ENCODE results near the gene MEGF11.
"Not testable (repeated sequence)": the region's sequence is repeated elsewhere in the genome, so short reads cannot be mapped to it uniquely, and the experiment has no call there.

Gene MEGF11

DNA sequence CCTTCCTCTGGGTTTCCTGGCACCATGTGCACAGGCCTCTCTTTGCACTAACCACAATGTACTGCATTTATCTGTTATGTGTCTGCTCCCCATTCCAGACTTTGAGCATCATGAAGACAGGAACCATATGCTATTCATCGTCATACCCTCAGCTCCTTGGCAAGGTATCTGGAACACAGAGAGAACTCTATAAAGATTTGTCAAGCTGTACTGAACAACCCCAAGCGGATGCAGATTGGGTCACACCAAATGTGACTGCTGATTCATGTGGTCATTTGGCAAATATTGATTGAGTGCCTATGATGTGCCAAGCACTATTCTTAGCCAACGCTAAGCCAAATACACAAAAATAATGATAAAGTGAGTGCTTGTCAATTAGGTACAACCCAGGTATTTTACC is 7.5 kb upstream of the MEGF11 start:
- Histone ChIP-seq H3K36me3 (replicated peaks) (no peaks in the 10 kb centered on the region), H3K4me3 (no peak overlapping the region), H3K4me1 (no peaks in the 10 kb centered on the region), H3K9me3 (peaks cover 5% of the 10 kb centered on the region), H3K27me3 (ENCODE audit: low read depth) (peaks cover 48% of the 10 kb centered on the region)
- no peak for DNase-seq (ENCODE audit: low spot score in 2 of 2)
- in situ Hi-C loops (cut with MboI; ENCODE audit: low sequenced_read_pairs): no loop called here

DNA sequence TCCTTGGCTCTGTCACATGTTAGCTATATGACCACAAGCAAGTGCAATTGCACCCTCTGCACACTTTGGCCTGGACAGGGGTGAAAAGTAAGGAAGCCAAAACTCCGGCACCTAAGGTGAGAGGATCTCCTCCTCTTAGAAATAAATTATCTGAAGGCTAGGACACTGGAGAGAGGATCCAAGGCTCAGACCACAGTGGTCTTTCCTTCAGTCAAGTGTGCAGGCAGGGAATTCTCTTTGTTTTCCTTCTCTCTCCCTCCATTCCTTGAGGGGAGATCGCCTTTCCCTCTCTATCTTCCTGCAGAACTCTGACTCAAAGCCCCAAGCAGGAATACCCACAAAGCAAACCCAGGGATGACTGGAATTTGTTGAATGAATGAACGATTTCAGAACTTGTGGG is 3.1 kb upstream of the MEGF11 start:
- H3K4me1 ChIP-seq: peaks cover 6% of the 10 kb centered on the region; the same call in 1 of the 2 replicates
- no peak overlapping the region for H3K4me3 ChIP-seq
- in situ Hi-C loops (cut with MboI; ENCODE audit: low sequenced_read_pairs): no loop called here
- H3K36me3 ChIP-seq (replicated peaks): no peaks in the 10 kb centered on the region
- no peak for DNase-seq (ENCODE audit: low spot score in 2 of 2)
- peaks cover 86% of the 10 kb centered on the region for H3K27me3 ChIP-seq (ENCODE audit: low read depth)
- no peaks in the 10 kb centered on the region for H3K9me3 ChIP-seq

DNA sequence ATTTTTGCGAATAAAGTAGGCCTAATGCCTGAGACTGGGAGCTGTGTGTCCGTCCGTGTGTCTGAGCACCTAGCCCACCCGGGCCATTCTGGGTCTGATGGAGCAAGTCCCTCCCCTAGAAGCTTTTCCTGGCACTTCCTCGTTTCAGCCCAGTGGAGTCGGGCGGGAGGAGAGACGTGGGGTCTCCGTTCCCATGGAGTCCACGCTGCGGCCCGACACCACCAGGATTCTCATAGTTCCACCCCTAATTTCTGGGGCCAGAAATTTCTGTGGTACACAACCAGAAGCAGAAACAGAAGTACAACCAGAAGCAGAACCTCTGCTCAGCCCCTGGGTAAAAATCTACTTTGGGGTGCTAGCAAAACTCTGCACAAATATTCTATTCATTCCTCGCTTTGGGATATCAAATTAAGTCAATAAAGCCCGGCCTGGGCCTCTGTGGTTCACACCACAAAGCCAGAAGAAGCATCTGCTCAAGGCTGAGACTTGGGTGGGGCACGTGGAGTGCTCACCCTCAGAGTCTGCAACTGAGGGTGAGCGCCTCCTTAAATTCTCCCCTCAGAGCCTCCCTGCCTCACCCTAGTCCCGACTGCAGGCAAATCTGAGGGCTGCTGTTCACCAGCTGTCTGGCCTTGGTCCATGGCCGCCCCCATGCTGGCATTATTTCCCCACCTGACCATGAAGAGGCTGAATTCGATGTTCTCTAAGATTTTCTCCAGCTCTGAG is 1.6 kb upstream of the MEGF11 start:
- DNase-seq (ENCODE audit: low spot score in 2 of 2): no peak
- in situ Hi-C loops (cut with MboI; ENCODE audit: low sequenced_read_pairs): no loop called here
- H3K27me3 ChIP-seq (ENCODE audit: low read depth): peaks cover 88% of the 10 kb centered on the region
- H3K4me1 ChIP-seq: peaks cover 6% of the 10 kb centered on the region; the same call in 1 of the 2 replicates
- H3K36me3 ChIP-seq (replicated peaks): no peaks in the 10 kb centered on the region
- H3K4me3 ChIP-seq: no peak overlapping the region
- no peaks in the 10 kb centered on the region for H3K9me3 ChIP-seq

DNA sequence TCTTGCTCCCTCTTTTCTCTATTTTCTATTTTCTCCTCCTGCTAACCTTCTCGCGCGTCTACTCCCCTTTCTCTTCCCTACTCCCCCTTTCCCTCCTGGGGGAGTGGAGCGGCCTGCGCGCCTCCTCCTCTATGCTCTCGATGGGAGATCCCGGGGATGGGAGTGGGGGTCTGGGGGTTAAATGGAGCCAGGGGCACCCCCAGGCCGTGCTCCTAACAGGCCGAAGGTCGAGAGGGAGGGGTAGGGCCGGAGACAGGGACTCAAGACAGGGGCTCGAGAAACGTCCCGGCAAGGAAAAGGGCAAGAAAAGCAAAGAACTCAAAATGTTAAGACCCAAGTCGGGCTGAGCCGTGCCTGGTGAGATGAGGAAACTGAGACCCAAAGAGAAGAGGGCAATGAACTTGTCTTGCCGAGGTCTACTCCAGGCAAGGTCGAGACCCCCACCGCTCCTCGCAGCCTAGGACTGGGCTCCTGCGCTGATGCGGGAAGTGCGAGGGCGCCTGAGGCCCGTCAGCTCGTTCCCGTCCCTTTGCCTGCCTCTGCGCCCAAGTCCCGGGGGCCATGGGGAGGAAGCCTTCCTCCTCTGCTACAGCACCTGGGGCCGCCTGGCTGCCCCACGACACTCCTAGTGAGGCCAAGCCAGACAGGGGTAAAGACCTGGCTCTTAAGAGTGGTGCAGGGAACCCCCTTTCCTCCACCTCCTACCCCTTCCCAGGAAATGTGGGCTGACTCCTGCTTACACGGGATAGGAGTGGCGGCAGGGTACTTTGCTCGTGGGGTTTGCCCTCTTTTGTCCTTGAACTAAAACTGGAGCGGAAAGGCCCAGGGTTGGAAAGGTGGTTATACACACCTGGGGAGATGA is 770 bp upstream of the MEGF11 start:
- in situ Hi-C loops (cut with MboI; ENCODE audit: low sequenced_read_pairs): no loop called here
- Histone ChIP-seq H3K9me3 (no peaks in the 10 kb centered on the region), H3K4me3 (peak overlapping the region; percentile 37), H3K27me3 (ENCODE audit: low read depth) (peaks cover 91% of the 10 kb centered on the region), H3K4me1 (peaks cover 6% of the 10 kb centered on the region; the same call in 1 of the 2 replicates), H3K36me3 (replicated peaks) (no peaks in the 10 kb centered on the region)
- DNase-seq (ENCODE audit: low spot score in 2 of 2): no peak

DNA sequence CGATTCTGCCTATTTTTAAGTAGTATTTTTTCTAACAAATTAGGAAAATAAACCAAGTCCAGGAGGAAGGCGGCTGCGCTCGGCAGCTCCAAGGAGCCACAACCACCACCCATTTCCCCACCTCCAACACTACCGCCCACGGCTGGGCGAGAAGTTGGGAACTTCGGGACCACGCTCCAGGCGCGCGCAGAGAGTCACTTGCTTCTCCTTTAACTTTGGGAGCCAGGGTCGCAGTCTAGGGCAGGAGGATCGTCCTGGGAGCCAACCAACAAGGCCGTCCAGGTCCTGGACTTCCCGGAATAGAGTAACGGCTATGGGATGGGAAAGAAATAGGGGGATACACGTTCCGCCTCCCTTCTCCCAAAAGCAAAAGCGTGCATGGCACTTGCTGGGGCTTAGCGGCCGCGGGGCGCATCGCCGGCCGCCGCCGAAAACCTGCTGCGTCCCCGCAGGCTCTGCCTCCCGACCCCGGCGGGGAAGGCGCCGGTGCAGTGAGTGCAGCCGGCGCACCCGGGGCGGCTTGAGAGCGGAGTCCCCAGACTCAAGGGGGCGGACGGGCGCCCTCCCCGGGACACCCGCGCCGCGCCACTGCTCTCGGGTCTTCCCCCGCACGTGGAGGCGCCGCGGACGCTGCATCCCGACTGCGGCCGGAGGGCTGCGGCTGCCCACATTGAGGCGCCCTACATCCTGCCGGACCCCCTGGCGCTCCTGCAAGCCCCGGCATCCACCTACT is 699 bp downstream of the MEGF11 start:
- in situ Hi-C loops (cut with MboI; ENCODE audit: low sequenced_read_pairs): no loop called here
- H3K27me3 ChIP-seq (ENCODE audit: low read depth): peaks cover 93% of the 10 kb centered on the region
- DNase-seq (ENCODE audit: low spot score in 2 of 2): peak; percentile 19 to 61

DNA sequence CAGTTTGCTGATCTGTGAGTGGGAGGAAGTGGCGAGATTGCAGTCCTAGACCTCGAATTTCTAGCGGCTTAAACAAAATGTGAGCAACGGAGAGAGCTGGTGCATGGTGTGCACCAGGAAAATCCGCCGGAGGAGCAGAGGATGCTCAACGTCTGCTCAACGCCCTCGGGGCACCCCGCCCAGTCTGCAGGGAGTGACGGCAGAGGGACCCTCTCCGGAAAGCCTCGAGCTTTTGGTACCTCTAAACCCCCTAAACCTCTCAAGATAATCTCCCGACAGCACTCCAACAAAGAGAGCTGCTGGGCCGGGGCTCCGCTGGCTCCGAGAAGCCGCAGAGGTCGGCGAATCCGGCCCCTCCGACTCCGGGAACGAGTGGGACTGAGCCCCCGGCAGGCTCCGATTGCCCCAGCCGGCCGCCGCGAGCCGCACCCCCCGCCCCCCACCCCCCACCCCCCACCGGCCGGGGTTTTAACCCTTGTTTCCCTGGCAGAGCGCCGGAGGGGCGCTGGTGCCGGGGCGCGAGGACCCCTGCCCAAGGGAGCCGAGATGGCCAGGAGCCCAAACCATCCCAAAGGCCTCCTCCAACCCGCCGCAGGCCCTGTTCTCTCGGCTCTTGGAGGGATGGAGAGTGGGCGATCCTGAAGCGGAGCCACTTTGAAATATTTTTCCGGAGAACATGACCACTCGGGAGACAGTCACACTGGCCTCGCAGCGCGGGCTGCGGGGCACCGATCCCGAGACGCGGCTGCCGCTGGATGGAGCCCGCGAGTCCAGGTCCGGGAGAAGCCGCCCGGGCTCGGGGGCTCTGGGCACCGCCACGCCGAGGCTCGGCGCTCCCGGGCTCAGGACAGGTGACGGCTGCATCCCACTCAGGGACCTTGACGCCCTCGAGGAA is 1.5 kb downstream of the MEGF11 start:
- DNase-seq (ENCODE audit: low spot score in 2 of 2): peak; percentile 63 to 89
- Histone ChIP-seq H3K27me3 (ENCODE audit: low read depth) (peaks cover 89% of the 10 kb centered on the region), H3K9me3 (no peaks in the 10 kb centered on the region), H3K36me3 (replicated peaks) (no peaks in the 10 kb centered on the region), H3K4me1 (peaks cover 6% of the 10 kb centered on the region; the same call in 1 of the 2 replicates), H3K4me3 (peak overlapping the region; percentile 37)
- in situ Hi-C loops (cut with MboI; ENCODE audit: low sequenced_read_pairs): no loop called here

More for the DNA sequence above, 699 bp downstream of the MEGF11 start:
- Histone ChIP-seq H3K36me3 (replicated peaks) (no peaks in the 10 kb centered on the region), H3K9me3 (no peaks in the 10 kb centered on the region), H3K4me3 (peak overlapping the region; percentile 37), H3K4me1 (peaks cover 6% of the 10 kb centered on the region; the same call in 1 of the 2 replicates)

DNA sequence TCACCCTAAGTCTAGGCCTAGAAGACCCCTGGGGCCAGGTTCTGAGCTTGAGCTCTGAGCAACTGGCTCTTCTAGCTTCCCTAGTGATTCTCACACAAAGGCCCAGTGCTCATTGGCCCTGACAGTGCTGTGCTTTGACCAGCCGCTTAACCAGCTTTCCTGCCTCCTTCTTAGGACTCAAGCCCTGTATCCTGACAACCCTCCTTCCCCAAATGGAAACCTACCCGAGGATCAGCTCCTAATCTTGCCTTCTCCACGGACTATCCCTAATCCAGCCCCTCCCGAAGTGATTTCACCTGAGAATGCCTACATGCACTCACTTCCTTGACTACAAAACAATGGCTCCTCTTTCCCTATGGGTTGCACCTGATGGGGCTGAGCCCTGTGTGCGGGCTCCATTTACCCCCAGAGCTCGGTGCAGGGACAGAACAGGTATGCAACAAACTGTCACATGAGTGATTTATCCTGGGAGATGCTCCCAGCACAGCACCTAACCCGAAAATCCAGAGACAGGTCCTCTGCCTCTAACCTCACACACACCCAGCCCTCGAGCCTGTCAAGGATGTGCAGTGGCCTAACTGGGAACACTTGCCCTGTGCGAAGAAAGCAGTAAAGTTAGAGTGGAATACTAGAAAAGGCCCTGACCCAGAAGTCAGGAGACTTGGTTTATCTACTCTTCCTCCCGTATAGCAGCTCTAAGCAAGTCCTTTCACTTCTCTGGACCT is 2.3 kb downstream of the MEGF11 start:
- Histone ChIP-seq H3K9me3 (no peaks in the 10 kb centered on the region), H3K4me1 (peaks cover 6% of the 10 kb centered on the region; the same call in 1 of the 2 replicates), H3K27me3 (ENCODE audit: low read depth) (peaks cover 84% of the 10 kb centered on the region), H3K4me3 (no peak overlapping the region), H3K36me3 (replicated peaks) (no peaks in the 10 kb centered on the region)
- in situ Hi-C loops (cut with MboI; ENCODE audit: low sequenced_read_pairs): no loop called here
- DNase-seq (ENCODE audit: low spot score in 2 of 2): no peak

DNA sequence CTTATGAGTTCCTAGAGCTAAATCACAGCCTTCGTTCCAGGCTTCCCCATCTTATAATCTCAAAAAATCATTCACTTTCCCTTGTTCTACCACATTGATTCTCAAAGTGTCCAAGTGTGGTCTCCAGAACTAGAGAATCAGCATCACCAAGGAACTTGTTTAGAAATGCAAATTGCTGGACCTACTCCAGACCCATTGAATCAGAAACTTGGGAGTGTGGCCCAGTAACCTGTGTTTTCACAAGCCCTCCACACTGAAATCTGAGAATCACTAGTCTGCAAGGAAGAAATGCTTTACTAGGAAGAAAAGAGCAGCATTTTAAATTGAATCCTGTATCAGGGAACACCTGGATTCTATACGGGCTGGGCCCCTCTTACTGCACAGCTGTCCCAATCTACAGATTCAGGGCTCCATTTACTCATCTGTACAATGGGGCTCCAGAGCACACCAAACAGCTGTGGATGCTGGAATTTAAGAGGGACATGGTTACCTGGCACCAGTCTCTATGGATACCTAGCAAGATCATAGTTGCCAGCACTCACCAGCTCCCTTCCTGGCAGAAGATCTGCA is 3.9 kb downstream of the MEGF11 start:
- in situ Hi-C loops (cut with MboI; ENCODE audit: low sequenced_read_pairs): no loop called here
- Histone ChIP-seq H3K4me1 (peaks cover 6% of the 10 kb centered on the region; the same call in 1 of the 2 replicates), H3K4me3 (no peak overlapping the region), H3K9me3 (no peaks in the 10 kb centered on the region), H3K36me3 (replicated peaks) (no peaks in the 10 kb centered on the region), H3K27me3 (ENCODE audit: low read depth) (peaks cover 79% of the 10 kb centered on the region)
- no peak for DNase-seq (ENCODE audit: low spot score in 2 of 2)

DNA sequence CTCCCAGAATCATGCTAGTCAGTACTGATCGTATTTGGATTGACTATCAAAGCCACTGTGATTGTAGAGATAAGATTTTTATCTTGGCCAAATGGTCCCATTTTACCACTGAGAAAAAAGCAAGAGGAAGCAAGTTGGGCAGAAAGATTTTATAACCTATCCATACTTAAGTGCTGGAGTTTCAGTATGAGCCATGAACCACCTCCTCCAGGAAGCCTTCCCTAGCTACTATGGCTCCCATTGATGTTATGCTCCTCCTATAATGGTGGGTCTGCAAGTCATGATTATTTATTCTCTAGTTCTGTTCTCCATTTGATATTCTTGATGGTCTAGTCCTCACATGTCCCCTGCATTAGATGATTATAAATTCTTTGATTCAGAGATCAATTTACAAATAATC is 6.6 kb downstream of the MEGF11 start:
- Histone ChIP-seq H3K9me3 (no peaks in the 10 kb centered on the region), H3K4me3 (no peak overlapping the region), H3K4me1 (no peaks in the 10 kb centered on the region), H3K27me3 (ENCODE audit: low read depth) (peaks cover 59% of the 10 kb centered on the region), H3K36me3 (replicated peaks) (no peaks in the 10 kb centered on the region)
- no peak for DNase-seq (ENCODE audit: low spot score in 2 of 2)
- in situ Hi-C loops (cut with MboI; ENCODE audit: low sequenced_read_pairs): no loop called here

DNA sequence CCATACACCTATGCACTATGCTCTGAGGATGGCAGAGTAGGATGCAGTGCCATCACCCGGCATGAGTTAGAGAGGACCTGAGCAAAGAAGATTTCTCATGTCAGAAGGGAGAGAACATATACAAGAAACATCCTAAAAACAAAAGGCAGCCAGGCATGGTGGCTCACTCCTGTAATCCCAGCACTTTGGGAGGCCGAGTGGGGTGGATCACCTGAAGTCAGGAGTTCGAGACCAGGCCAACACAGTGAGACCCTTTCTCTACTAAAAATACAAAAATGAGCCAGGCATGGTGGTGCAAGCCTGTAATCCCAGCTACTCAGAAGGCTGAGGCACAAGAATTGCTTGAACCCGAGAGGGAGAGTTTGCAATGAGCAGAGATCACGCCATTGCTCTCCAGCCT is 7.7 kb downstream of the MEGF11 start:
- H3K36me3 ChIP-seq (replicated peaks); H3K4me3 ChIP-seq; H3K9me3 ChIP-seq; in situ Hi-C loops (cut with MboI; ENCODE audit: low sequenced_read_pairs); DNase-seq (ENCODE audit: low spot score in 2 of 2); H3K4me1 ChIP-seq: not testable (repeated sequence)
- peaks cover 51% of the 10 kb centered on the region for H3K27me3 ChIP-seq (ENCODE audit: low read depth)

DNA sequence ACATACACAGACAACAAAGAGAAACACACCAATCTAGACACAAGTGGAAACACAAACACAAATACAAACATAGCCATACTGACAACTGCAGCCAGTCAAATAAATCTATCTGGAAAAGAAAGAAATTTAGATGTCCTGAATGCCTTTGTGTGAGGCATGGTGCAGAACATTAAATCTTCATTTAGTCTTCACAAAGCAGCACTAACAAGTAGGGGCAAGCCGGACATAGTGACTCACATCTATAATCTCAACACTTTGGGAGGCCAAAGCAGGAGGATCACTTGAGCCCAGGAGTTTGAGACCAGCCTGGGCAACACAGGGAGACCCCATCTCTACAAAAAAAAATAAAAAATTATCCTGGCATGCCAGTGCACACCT is 11.7 kb downstream of the MEGF11 start:
- no peak for DNase-seq (ENCODE audit: low spot score in 2 of 2)
- Histone ChIP-seq H3K9me3 (no peaks in the 10 kb centered on the region), H3K4me3 (no peak overlapping the region), H3K4me1 (no peaks in the 10 kb centered on the region), H3K27me3 (ENCODE audit: low read depth) (peaks cover 33% of the 10 kb centered on the region), H3K36me3 (replicated peaks) (no peaks in the 10 kb centered on the region)
- in situ Hi-C loops (cut with MboI; ENCODE audit: low sequenced_read_pairs): no loop called here
